ENCODE measurements around the gene SH3BP1.

Gene SH3BP1

GRCh38 chr22:37616201-37617083 lies 23.0 kb upstream of the SH3BP1 start:
- DNase-seq (ENCODE audit: low read depth in 2 of 2) = no peak

GRCh38 chr22:37617431-37617830 lies 22.0 kb upstream of the SH3BP1 start:
- no peak for DNase-seq (ENCODE audit: low read depth in 2 of 2)

- no peak for DNase-seq (ENCODE audit: low read depth in 2 of 2)
These were observed 21.3 kb upstream of the SH3BP1 start for GRCh38 chr22:37618072-37618656.

- no peak for DNase-seq (ENCODE audit: low read depth in 2 of 2)
These were observed 20.8 kb upstream of the SH3BP1 start for GRCh38 chr22:37618674-37619073.

- DNase-seq (ENCODE audit: low read depth in 2 of 2) = no peak
These were observed 19.5 kb upstream of the SH3BP1 start for GRCh38 chr22:37619991-37620390.

- DNase-seq (ENCODE audit: low read depth in 2 of 2) = no peak
These were observed 18.1 kb upstream of the SH3BP1 start for GRCh38 chr22:37621352-37621860.

- DNase-seq (ENCODE audit: low read depth in 2 of 2) = peak in 1 of 2 donors; percentile 55
These were observed 16.1 kb upstream of the SH3BP1 start for GRCh38 chr22:37623075-37624016.

GRCh38 chr22:37624017-37624365 lies 15.5 kb upstream of the SH3BP1 start:
- no peak for DNase-seq (ENCODE audit: low read depth in 2 of 2)

- DNase-seq (ENCODE audit: low read depth in 2 of 2) = no peak
These were observed 14.6 kb upstream of the SH3BP1 start for GRCh38 chr22:37624876-37625275.

GRCh38 chr22:37625737-37626136 lies 13.7 kb upstream of the SH3BP1 start:
- DNase-seq (ENCODE audit: low read depth in 2 of 2) = no peak

- no peak for DNase-seq (ENCODE audit: low read depth in 2 of 2)
These were observed 13.3 kb upstream of the SH3BP1 start for GRCh38 chr22:37626144-37626543.

GRCh38 chr22:37626556-37627075 lies 12.9 kb upstream of the SH3BP1 start:
- DNase-seq (ENCODE audit: low read depth in 2 of 2) = no peak

- no peak for DNase-seq (ENCODE audit: low read depth in 2 of 2)
These were observed 12.3 kb upstream of the SH3BP1 start for GRCh38 chr22:37627121-37627520.

- DNase-seq (ENCODE audit: low read depth in 2 of 2) = no peak
These were observed 11.9 kb upstream of the SH3BP1 start for GRCh38 chr22:37627545-37627944.

GRCh38 chr22:37628830-37629229 lies 10.6 kb upstream of the SH3BP1 start:
- no peak for DNase-seq (ENCODE audit: low read depth in 2 of 2)

GRCh38 chr22:37629928-37630327 lies 9.5 kb upstream of the SH3BP1 start:
- DNase-seq (ENCODE audit: low read depth in 2 of 2) = no peak

- no peak for DNase-seq (ENCODE audit: low read depth in 2 of 2)
These were observed 8.5 kb upstream of the SH3BP1 start for GRCh38 chr22:37630839-37631435.

GRCh38 chr22:37631448-37632173 lies 7.9 kb upstream of the SH3BP1 start:
- DNase-seq (ENCODE audit: low read depth in 2 of 2) = no peak

GRCh38 chr22:37632174-37633088 lies 7.0 kb upstream of the SH3BP1 start:
- DNase-seq (ENCODE audit: low read depth in 2 of 2) = no peak
